ENCODE results near the gene RFPL1. TPM values are rescaled to one million over a fixed set of nuclear protein-coding genes. Genes with fewer than 3 reads are reported as not detected.

Gene RFPL1
- total RNA-seq (2022; extraction: Qiagen RNA extraction) = not detected in 5 replicates

DNA sequence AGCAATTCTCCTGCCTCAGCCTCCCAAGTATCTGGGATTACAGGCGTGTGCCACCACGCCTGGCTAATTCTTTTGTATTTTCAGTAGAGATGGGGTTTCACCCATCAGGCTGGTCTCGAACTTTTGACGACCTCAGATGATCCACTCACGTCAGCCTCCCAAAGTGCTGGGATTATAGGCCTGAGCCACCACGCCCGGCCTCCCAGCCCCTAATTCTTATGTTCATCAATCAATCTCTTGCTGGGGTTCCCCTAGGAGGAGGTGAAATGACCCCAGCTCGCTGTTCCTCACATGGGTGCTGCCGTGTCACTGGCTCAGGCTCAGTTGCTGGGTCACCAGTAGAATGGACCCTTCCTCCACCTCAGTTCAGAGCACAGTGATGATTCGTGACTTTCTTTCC is at the start of gene RFPL1:
RFPL1 (plus strand) TSS at position 301 of the 400 bp plus-strand sequence.

DNA sequence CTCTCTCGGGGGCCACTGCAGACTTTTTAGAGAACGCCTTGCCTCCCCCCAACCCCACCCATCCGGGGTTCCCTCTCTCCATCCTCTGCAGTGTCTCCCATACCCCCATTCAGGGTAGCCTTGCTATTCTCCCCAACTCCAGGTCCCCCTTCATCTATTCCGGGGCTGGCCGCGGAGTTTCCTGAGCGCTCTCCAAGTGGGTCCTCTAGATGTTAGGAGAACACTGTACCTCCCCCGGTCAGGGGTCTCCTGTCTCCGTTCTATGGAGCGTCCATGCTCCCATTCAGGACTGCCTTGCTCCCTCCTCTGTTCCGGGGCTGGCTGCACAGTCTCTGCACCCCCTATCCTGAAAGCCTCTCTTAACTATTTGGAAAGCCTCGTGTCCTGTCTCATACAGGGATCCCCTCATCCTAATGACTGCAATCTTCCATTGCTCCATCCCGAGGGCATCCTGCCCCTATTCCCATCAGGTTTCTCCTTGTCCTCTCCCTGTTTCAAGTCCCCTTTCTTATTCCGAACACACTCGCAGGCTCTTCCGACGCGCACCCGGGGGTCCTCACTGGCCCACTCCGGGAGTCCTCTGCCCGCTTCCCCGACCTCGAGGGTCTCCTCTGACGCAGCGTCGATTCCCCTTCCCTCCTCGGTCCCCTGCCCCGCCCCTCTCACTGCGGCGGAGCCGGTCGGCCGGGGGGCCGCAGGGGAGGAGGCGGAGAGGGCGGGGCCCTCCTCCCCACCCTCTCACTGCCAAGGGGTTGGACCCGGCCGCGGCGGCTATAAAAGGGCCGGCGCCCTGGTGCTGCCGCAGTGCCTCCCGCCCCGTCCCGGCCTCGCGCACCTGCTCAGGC is 41.3 kb downstream of the RFPL1 start, which contains the start of gene NEFH:
NEFH (plus strand) TSS at position 802 of the 845 bp plus-strand sequence. CDS start 45 bp downstream, outside the sequence.

Other genes starting within 250 kb of the RFPL1 start
- gene EMID1, start 232.7 kb upstream of the RFPL1 start, total RNA-seq (2022; extraction: Qiagen RNA extraction) = 0.32 to 0.53 TPM (median 0.42 TPM) in 5 replicates
- gene RHBDD3, start 170.6 kb upstream of the RFPL1 start, total RNA-seq (2022; extraction: Qiagen RNA extraction) = 19.1 to 29.9 TPM (median 26.5 TPM) in 5 replicates
- 206 to 231 TPM (median 212 TPM) in 5 replicates for gene EWSR1, start 170.3 kb upstream of the RFPL1 start, total RNA-seq (2022; extraction: Qiagen RNA extraction)
- 26.9 to 46.0 TPM (median 40.3 TPM) in 5 replicates for gene GAS2L1, start 131.9 kb upstream of the RFPL1 start, total RNA-seq (2022; extraction: Qiagen RNA extraction)
- 0.22 to 0.48 TPM (median 0.42 TPM) in 4 of 5 replicates, not detected in the other for gene RASL10A, start 122.9 kb upstream of the RFPL1 start, total RNA-seq (2022; extraction: Qiagen RNA extraction)
- gene AP1B1, start 50.0 kb upstream of the RFPL1 start, total RNA-seq (2022; extraction: Qiagen RNA extraction) = 24.8 to 27.6 TPM (median 26.9 TPM) in 5 replicates
- gene NEFH, start 41.6 kb downstream of the RFPL1 start, total RNA-seq (2022; extraction: Qiagen RNA extraction) = 0.08 to 0.19 TPM (median 0.12 TPM) in 5 replicates
- 28.8 to 34.4 TPM (median 31.5 TPM) in 5 replicates for gene THOC5, start 115.2 kb downstream of the RFPL1 start, total RNA-seq (2022; extraction: Qiagen RNA extraction)
- 56.0 to 63.3 TPM (median 61.2 TPM) in 5 replicates for gene NIPSNAP1, start 142.5 kb downstream of the RFPL1 start, total RNA-seq (2022; extraction: Qiagen RNA extraction)
- gene NF2, start 165.1 kb downstream of the RFPL1 start, total RNA-seq (2022; extraction: Qiagen RNA extraction) = 11.1 to 14.6 TPM (median 11.4 TPM) in 5 replicates